Fibroblast of pulmonary artery (primary cell): ENCODE data around the gene LURAP1L.
"Not testable (repeated sequence)": the region's sequence is repeated elsewhere in the genome, so short reads cannot be mapped to it uniquely, and the experiment has no call there.

ENCODE experiments used
- DNase-seq: peaks from one replicate; pipeline ENCODE4 v3.0.0-alpha.2; 2010; ENCODE audit warnings: low read depth
- H3K4me3 ChIP-seq: replicated peaks from 2 replicates; pipeline ENCODE4 v1.5.1; 2011; ENCODE audit warnings: low read depth, mild to moderate bottlenecking, control low read depth, low read length, moderate library complexity
- CTCF ChIP-seq: IDR thresholded peaks from 2 replicates; pipeline ENCODE4 v1.5.1; 2011; ENCODE audit warnings: mild to moderate bottlenecking, control low read depth, low read length, inconsistent platforms; ENCODE audit errors: missing control alignments

LURAP1L gene

GRCh38 chr9:12862611-12863410 is 88.0 kb downstream of the LURAP1L start:
- no peak for DNase-seq
- H3K4me3 ChIP-seq, result no peak overlapping the region
- no peak for TF ChIP-seq CTCF

DNA sequence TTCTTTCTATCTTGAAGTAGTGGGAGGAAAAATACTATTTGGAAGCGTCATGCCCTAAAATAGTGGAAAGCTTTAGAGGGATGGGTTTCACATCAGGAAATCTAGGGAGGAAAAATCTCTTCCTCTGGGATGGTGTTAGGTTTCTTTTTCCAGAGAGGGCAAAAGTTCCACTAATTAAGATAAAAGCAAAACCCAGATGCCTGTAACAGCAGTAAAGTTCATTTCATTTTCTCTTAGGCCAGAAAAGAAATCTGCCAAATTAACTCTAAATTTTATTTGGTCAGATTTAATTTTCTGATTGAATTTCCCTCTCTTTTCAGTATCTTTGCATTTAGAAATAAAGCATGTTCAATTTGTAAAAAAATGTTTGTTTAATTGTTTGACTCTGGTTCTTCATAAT is 88.8 kb downstream of the LURAP1L start:
- no peak overlapping the region for H3K4me3 ChIP-seq
- no peak for TF ChIP-seq CTCF
- no peak for DNase-seq

DNA sequence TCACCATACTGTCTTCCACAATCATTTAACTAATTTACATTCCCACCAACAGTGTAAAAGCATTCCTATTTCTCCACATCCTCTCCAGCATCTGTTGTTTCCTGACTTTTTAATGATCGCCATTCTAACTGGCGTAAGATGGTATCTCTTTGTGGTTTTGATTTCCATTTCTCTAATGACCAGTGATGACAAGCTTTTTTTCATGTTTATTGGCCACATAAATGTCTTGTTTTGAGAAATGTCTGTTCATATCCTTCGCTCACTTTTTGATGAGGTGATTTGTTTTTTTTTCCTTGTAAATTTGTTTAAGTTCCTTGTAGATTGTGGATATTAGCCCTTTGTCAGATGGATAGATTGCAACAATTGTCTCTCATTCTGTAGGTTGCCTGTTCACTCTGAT is 90.6 kb downstream of the LURAP1L start:
- not testable (repeated sequence) for DNase-seq, H3K4me3 ChIP-seq
